NT2/D1 (cell line): Measurements from ENCODE around the gene OLFML1.

Source experiments
- DNase-seq: peaks from one replicate; pipeline ENCODE4 v3.0.0-alpha.2; 2011; ENCODE audit warnings: low read depth, low spot score
- H3K27me3 ChIP-seq: 2 replicates; pipeline ENCODE4 v1.6.0; 2011; ENCODE audit warnings: mild to moderate bottlenecking; ENCODE audit not compliant: insufficient read length, insufficient read depth
- H3K36me3 ChIP-seq: 2 replicates; pipeline ENCODE4 v1.6.1; 2011; ENCODE audit warnings: mild to moderate bottlenecking, low read length, mixed read lengths; ENCODE audit not compliant: insufficient read depth, insufficient read length
- H3K4me1 ChIP-seq: 2 replicates; pipeline ENCODE4 v1.5.1; 2011; ENCODE audit not compliant: insufficient read depth, insufficient read length
- H3K4me3 ChIP-seq: 2 replicates; pipeline ENCODE4 v1.5.1; 2011; ENCODE audit warnings: low read depth; ENCODE audit not compliant: insufficient read length
- H3K9ac ChIP-seq: 2 replicates; pipeline ENCODE4 v1.6.0; 2011; ENCODE audit warnings: low read depth; ENCODE audit not compliant: insufficient read length
- H3K9me3 ChIP-seq: 2 replicates; pipeline ENCODE4 v1.5.1; 2011; ENCODE audit warnings: mild to moderate bottlenecking, low read length; ENCODE audit not compliant: insufficient read depth
- SUZ12 ChIP-seq: IDR thresholded peaks from 2 replicates; pipeline ENCODE4 v1.6.1; 2011; ENCODE audit not compliant: insufficient read length, insufficient read depth; ENCODE audit errors: extremely low read depth
- YY1 ChIP-seq: IDR thresholded peaks from 2 replicates; pipeline ENCODE4 v1.6.1; 2011; ENCODE audit not compliant: insufficient read length, insufficient read depth
- ZNF274 ChIP-seq: IDR thresholded peaks from 2 replicates; pipeline ENCODE4 v1.6.1; 2011; ENCODE audit warnings: mild to moderate bottlenecking, low read depth, low read length

Gene OLFML1

GRCh38 chr11:7508087-7508486 is 22.8 kb downstream of the OLFML1 start:
- TF ChIP-seq SUZ12 (no peak), YY1 (no peak), ZNF274 (no peak)
- H3K9ac ChIP-seq: no peak overlapping the region
- H3K36me3 ChIP-seq: no peaks in the 10 kb centered on the region
- H3K9me3 ChIP-seq: no peaks in the 10 kb centered on the region
- H3K27me3 ChIP-seq: no peaks in the 10 kb centered on the region
- H3K4me1 ChIP-seq: peaks cover 5% of the 10 kb centered on the region
- H3K4me3 ChIP-seq: no peak overlapping the region
- DNase-seq: no peak

- H3K36me3 ChIP-seq: no peaks in the 10 kb centered on the region
- DNase-seq: no peak
- H3K9me3 ChIP-seq: no peaks in the 10 kb centered on the region
- TF ChIP-seq ZNF274 (no peak), YY1 (no peak), SUZ12 (no peak)
- no peak overlapping the region for H3K9ac ChIP-seq
- peaks cover 11% of the 10 kb centered on the region for H3K27me3 ChIP-seq
- H3K4me1 ChIP-seq: peaks cover 5% of the 10 kb centered on the region
- no peak overlapping the region for H3K4me3 ChIP-seq
Measured at GRCh38 chr11:7509966-7510365, 24.7 kb downstream of the OLFML1 start.

GRCh38 chr11:7511401-7511800 is 26.1 kb downstream of the OLFML1 start:
- H3K9ac ChIP-seq: no peak overlapping the region
- H3K4me1 ChIP-seq: peaks cover 8% of the 10 kb centered on the region
- H3K27me3 ChIP-seq: peaks cover 19% of the 10 kb centered on the region
- H3K9me3 ChIP-seq: no peaks in the 10 kb centered on the region
- no peaks in the 10 kb centered on the region for H3K36me3 ChIP-seq
- DNase-seq: no peak
- no peak overlapping the region for H3K4me3 ChIP-seq
- TF ChIP-seq SUZ12 (no peak), YY1 (no peak)

DNA sequence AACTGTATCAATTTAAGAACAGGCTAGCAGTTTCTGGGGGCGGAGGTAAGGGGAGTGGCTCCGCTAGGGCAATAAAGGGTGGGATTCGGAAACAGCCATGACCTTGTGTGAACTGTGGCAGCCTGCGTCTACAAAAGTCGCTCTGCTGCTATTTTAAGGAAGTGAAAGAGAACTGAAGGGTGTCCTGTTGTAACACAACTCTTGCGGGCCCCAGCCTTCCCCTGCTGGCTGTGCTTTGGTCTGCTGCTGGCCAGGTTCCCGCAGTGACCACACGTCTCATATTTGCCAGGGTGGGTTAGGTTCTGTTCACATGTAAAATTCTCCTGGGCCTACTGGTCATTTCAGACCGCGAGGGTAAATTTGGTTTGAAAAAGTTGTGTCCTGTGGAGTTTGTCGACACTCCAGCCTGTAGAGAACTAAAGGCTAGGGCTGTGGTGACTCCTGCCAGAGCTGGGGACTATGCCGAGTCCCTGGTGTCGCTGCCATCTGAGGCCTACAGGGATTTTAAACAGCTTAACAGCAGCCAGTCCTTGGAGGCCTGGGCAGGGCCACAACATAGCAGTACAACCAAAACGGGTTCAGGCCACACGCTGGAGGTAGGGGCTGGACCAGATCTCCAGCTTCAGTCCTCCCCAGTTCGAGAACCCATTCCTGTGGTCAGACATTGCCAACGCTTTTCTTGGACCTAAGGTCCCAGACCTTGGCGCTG is 27.4 kb downstream of the OLFML1 start:
- Histone ChIP-seq H3K4me1 (peaks cover 8% of the 10 kb centered on the region), H3K9me3 (no peaks in the 10 kb centered on the region), H3K27me3 (peaks cover 22% of the 10 kb centered on the region), H3K36me3 (no peaks in the 10 kb centered on the region), H3K4me3 (peak overlapping the region; percentile 78), H3K9ac (peak overlapping the region; percentile 76)
- DNase-seq: no peak
- TF ChIP-seq SUZ12 (no peak), YY1 (no peak)

GRCh38 chr11:7513234-7514098 is 28.2 kb downstream of the OLFML1 start, which contains the start of gene PPFIBP2:
TSS of gene PPFIBP2 (plus strand) at chr11:7513999. CDS start at chr11:7549476, 35,477 bp downstream.
- Histone ChIP-seq H3K36me3 (no peaks in the 10 kb centered on the region), H3K9ac (peak within 1 kb of the TSS; percentile 76), H3K9me3 (no peaks in the 10 kb centered on the region), H3K4me1 (peaks cover 8% of the 10 kb centered on the region), H3K27me3 (peaks cover 22% of the 10 kb centered on the region), H3K4me3 (peak within 1 kb of the TSS; percentile 78)
- DNase-seq: peak; percentile 46
- TF ChIP-seq SUZ12 (no peak), YY1 (no peak), ZNF274 (no peak)

- H3K4me1 ChIP-seq: peaks cover 8% of the 10 kb centered on the region
- TF ChIP-seq SUZ12: no peak
- no peak for TF ChIP-seq ZNF274
- no peak for TF ChIP-seq YY1
- H3K9ac ChIP-seq: peak overlapping the region; percentile 73
Measured at GRCh38 chr11:7514099-7514591, 28.8 kb downstream of the OLFML1 start.

DNA sequence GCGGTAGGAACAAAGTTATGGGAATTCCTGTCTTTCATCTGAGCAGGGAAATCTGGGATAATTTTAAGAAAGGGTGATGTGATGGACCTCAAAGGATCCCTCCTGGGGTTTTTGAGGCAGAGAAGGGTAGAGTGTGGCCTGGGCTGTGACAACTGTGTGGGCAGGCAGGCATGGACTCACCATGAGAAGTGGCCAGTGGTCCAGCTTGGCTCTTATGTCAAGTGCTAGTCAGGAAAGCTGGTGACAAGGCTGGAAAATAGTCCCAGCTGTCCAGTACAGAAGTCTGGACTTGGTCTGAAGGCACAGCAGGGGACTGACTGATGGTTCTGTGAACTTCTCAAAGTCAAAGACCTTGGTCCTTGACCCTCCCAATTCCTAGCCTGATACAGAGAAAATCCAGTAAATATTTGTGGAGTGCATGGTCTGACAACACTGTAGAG is 30.2 kb downstream of the OLFML1 start:
- TF ChIP-seq YY1: no peak
- TF ChIP-seq SUZ12: no peak
- TF ChIP-seq ZNF274: no peak
- Histone ChIP-seq H3K4me3 (no peak overlapping the region), H3K9ac (no peak overlapping the region), H3K9me3 (no peaks in the 10 kb centered on the region), H3K27me3 (peaks cover 22% of the 10 kb centered on the region), H3K4me1 (peaks cover 8% of the 10 kb centered on the region), H3K36me3 (no peaks in the 10 kb centered on the region)
- no peak for DNase-seq

More at GRCh38 chr11:7514099-7514591, 28.8 kb downstream of the OLFML1 start:
- H3K27me3 ChIP-seq: peaks cover 22% of the 10 kb centered on the region
- H3K4me3 ChIP-seq: peak overlapping the region; percentile 78
- DNase-seq: no peak
- no peaks in the 10 kb centered on the region for H3K9me3 ChIP-seq
- H3K36me3 ChIP-seq: no peaks in the 10 kb centered on the region
